GM18526 (cell line): Measurements from ENCODE around the gene ACYP2.

Experiments used
- POLR2A ChIP-seq: IDR thresholded peaks from 3 replicates; pipeline ENCODE4 v1.6.1; 2011; ENCODE audit not compliant: insufficient read length; ENCODE audit errors: extremely low read depth

The ACYP2 gene

DNA sequence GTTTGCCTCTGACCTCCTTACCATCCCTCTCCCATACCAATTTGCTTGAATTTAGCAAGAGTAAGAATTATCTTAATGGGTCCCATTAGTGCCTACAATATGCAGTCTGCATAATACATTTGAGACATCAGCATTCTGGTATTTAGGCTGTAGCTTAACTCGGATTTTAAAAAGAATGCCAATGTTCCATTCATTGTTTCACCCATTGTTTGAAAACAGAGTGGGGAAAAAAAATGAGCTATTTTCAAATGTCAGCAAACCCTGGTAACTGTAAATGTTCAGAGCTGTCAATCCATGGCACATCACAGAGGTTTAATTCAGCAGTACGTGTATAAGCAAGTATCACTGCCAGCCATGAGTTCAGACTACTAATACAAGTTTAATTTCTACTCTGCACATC is 202.6 kb downstream of the ACYP2 start:
- no peak for TF ChIP-seq POLR2A

DNA sequence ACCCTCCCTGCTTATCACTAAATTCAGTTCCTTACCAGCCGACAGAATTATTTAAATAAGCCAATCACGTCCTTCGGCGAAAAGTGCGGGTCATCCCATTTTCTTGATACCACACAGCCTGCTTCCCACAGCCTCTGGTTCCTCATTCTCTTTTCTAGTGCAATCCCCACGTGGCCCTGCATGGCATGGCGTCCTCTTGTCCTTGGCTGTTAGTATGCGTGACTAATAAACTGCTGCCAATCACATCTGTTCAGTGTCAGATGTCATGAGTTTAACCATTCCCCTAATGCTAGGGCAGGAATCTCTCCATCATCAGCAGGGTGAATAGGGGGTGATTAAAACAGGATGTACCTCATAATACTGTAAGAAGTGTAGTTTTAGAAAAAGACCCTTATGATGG is 203.4 kb downstream of the ACYP2 start:
- TF ChIP-seq POLR2A, result no peak

DNA sequence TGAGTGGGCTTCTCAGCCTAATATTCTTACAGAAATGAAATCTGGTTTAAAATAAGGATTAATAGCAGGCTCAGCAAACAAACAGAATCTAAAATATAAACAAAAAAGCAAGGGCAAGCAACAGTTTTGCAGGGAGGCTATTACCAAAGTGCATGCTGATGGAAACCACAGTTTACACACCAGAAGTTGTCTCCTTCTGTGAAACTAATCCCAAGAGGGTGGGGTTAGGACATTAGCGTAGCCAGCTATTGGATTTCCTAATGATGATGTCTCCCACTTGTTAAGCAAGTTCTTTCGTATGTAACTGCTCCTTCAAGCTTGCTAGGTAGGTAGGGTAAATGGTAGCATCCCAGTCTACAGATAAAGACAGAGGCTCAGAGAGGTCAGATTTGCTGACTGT is 205.6 kb downstream of the ACYP2 start:
- TF ChIP-seq POLR2A, result no peak

DNA sequence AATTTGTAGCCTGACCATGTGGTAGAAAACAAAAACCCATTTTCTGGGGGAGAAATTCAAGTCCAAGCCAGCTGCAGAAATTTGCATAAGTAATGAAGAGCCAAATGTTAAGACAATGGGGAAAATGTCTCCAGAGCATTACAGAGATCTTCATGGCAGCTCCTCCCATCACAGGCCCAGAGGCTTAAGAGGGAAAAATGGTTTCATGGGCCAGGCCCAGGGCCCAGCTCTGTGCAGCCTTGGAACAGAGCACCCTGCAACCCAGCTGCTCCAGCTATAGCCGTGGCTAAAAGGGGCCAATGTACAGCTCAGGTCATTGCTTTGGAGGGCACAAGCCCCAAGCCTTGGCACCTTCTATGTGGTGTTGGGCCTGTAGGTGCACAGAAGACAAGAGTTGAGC is 209.7 kb downstream of the ACYP2 start:
- TF ChIP-seq POLR2A, result no peak

DNA sequence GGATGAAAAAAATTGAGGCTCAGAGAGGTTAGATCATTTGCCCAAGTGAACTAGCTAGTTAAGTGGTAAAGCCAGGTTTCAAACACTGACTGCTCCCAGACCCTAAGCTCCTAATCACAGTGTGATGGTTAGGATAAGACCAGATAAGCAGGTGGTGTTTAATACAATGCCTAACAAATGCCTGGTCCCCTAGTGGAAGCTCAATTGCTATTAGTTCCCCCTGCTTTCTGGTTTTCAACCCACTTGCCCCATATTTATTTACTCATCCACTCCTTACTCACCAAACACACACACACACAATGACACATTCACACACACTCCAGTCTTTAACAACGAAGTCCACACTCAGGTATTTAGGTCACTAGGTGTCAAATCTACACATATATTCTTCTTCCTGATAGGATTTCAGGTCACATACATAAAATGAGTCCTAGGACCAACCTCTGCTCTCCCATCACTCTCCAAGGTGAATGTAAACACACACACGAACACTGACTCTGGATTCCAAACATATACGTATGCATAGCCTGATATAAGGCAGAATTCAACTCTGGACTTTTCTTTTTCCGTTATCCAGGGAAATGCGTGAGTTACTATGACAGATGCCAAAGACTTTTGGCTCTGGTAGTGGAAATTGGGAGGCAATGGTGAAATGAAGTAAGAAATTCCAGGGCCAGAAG is 214.2 kb downstream of the ACYP2 start:
- no peak for TF ChIP-seq POLR2A

DNA sequence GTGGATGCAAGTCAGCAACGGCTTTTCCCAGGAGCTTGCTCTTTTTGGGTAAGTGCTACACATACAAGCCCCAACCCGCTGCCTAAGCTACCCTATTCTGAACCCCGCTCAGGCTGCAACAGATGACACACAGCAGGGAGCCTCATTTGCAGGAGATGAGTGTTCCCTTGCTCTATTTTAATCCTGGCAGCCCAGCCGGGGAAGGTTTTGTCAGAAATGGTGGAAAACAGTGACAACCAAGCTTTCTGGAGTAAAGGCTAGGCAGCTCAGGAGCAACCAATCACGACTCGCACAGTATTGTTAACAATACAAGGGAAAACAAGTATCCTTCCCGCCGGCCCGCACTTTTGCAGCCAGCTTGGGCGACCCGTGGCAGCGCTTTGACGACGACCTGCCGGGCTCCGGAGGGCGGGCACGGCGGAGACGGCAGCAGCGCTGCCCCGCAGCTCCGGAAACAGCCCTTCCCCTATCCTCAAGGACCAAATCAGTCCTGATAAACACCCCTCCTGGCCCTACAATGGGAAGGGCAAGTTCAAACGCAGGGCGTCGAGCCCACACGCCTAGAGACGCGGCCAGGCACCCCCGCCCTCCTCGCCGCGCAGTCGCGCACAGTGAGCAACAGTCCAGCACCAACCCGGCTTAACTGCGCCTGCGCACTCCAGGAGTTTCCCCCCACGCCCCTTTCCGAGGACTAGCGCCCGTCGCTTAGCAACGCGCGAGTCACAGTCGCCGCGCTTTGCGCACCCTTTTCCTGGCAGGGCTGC is 214.9 kb downstream of the ACYP2 start:
- no peak for TF ChIP-seq POLR2A

DNA sequence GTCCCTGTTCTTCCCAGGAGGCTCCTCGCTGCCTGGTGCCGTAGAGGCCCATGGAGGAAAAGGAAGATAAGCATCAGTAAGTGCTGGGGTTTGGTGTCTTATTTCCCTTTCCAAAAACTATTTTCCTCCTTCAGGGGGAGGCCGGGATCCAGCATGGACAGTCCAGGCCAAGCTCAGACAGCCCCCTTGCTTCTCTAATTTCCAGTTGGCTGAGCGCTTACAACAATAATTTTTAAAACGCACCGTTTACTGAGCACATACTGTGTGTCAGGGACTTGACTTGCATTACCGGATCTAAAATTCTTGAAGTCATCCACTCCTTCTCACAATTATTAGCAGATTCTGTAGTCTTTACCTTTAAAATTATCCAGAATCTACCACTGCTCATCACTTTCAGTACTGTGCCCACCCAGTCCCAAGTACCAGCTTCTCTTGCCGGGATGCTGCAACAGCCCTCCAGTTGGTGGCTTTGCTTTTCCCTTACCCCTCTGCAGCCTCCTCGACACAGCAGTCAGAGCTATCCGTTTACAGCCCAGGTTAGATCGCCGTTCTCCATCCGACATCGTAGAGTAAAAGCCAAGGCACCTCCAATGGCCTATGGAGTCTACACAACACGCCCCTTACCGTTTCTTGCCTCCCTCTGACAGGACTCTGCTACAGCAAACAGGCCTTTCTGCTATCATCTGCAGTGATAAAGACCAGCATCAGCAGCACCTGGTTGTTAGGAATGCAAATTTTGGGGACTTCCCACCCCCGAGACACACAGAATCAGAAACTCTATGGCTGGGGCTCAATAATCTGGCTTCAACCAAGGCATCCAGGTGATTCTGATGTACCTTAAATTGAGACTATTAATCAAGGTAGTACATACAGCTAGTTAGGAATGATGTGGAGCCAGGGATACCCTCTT is 215.8 kb downstream of the ACYP2 start:
- TF ChIP-seq POLR2A, result no peak

DNA sequence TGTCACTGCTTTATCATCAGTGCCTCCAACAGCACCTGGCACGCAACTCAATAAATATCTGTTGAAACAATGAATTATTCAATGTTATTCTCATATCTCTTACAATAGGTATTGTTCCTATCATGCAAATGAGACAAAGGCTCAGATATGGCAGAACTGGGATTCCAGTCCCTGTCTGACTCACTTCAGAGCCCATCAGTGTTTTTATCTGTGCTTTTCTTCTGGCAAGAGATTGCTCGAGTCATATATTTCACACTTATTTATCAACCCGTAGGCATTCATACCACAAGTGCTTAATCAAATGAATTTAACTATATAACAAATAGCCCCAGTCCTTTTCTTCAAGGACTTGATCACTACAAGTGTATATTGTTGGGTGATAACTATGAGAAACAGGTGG is 217.0 kb downstream of the ACYP2 start:
- TF ChIP-seq POLR2A, result no peak

DNA sequence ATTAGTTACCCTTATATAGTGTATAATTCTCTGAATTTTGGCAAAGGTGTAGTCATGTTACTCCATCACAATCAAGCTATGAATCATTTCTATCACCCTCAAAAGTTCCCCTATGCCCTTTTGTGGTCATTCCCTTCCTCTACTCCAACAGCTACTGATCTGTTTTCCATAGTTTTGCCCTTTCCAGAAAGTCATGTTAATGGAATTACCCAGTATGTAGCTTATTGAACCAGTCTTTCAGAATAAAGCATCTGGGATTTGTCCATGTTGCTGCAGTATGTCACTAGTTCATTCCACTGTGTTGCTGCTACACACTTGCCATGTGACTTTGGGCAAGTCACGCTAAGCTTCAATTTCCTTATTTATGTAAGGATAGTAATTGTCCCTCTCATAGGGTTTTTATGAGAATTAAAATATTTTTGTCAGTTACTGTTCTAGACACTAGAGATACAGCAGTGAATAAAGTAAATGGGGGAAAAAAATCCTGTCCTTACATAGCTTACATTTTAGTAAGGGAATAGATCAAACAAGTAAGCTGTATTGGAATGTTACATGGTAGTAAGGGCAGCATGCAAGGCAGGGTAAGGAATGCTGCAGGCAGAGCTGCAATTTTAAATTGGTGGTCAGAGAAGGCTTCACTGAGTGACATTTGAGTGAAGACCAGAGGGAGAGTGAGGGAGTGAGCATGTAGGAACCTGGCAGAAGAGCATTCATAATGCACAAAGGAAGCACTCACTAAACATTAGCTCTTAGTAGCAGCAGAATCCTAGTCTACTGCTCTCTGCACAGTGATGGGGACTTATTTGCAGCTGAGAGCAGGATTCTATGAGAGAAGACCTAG is 220.9 kb downstream of the ACYP2 start:
- no peak for TF ChIP-seq POLR2A

DNA sequence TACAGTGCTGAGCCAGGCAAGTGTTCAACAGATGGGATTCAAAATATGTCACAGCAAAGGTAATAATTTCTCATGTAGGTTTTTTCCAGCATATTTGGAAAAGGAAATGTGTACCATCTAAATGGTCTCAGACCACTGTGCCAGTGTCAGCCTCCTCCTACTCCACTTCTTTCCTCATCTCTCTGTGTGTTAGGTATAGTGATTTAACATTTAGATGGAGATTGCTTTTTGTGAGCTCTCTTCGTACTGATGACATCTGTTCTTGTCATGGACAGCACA is 221.5 kb downstream of the ACYP2 start:
- TF ChIP-seq POLR2A, result no peak

DNA sequence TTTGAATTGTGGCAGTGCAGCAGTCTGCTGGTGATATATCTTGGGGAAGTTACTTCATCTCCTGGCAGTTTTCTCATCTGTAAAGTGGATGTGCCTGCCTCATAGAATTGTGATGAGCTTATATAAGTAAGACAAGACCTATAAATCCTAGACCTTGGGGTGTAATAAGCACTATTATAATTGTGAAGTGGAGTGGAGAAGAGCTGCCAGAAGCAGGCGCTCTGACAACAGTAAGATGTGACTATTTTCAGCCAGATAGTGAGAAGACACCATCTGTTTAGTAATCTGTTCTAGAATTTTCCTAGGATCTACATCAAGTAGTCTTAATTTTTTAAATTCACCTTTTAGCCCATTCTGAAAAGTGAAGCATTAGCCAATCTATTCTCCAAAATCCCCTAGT is 226.2 kb downstream of the ACYP2 start:
- TF ChIP-seq POLR2A, result no peak

DNA sequence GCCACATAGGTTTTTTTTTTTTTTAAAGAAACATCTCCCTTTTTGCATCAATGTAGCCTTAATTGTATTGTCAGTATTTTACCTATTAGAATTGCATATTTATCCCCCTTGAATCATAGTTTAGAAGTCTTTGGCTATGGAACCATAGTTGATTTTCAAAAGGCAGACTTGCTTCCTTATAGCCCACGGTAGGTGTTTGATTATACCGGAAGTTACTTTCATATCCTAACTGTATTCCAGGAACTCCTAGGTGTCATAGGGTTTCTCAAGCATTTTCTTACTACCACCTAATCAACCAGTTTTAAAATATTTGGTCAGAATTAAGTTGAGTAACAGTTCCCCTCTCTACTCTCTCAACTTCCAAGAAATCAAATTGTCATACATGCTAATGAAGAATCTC is 227.2 kb downstream of the ACYP2 start:
- no peak for TF ChIP-seq POLR2A

DNA sequence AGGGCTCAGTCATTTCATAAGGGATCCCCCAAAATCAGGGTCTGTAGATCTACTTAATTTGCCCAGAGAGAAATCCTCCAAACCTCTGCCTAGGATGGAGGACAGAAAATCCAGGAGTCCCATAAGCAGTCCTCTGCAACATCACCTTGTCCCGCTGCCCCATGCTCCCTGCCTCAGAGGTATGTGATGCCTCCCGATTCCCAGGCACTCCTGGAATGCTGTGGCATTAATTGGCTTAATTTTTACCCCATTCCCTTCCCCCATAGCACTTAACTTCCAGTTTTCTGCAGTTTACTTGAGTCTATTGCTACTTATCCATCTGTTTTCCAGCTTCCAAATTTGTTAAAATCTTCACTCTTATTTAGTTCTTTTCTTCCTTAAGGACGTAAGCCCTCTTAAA is 232.2 kb downstream of the ACYP2 start:
- TF ChIP-seq POLR2A, result no peak

DNA sequence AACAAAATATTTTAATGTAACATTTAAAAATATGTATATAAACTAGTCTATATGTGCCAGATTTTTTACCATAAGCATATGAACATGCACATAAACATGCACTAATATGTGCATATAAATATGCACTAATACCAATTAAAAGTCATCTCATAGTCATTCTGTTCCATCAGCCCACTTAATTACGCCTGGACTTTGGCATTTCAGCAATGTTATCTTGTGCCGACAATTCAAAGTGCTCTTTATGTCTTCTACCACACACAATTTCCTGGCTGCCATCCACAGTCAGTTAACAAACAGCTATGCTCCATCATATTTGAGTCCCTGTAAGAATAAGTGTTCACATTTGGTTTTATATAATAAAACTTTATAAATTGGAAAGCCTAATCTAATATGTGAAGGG is 233.2 kb downstream of the ACYP2 start:
- TF ChIP-seq POLR2A, result no peak

DNA sequence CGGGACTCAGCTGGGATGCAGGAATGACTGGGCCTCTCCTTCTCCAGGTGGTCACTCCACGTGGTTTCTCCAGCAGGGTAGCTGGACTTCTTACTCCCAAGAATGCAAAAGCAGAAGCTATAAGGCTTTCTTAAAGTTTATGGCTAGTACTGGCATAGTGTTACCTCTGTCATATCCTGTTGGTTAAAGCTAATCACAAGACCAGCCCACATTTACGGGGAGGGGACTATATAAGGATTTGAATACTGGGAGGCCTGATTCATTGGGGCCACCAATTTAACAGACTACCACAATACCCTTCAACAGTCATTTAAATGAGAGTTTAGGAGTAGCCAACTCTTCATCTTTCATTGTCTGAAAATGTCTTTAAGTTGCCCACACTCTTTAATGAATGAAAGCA is 235.0 kb downstream of the ACYP2 start:
- no peak for TF ChIP-seq POLR2A
